ENCODE results near the gene CCDC93. TPM values are rescaled to one million over a fixed set of nuclear protein-coding genes. Genes with fewer than 3 reads are reported as not detected.

Gene CCDC93
- 10 to 100 TPM; 18.4 to 38.9 (median 26.3) TPM for polyA plus RNA-seq (ENCODE audit: insufficient read length in 10 of 10)
- long read RNA-seq, donor 1, full-length matches to known transcripts: 1 of 1 reads
- long read RNA-seq, donor 1, partial matches to known transcripts: 0 of 1 reads
- long read RNA-seq, donor 1, other reads (novel, unspliced or antisense): 0 of 1 reads
- long read RNA-seq, donor 2, full-length matches to known transcripts: 1 of 1 reads
- long read RNA-seq, donor 2, partial matches to known transcripts: 0 of 1 reads
- long read RNA-seq, donor 2, other reads (novel, unspliced or antisense): 0 of 1 reads
- long read RNA-seq, donor 3: 0 reads
- long read RNA-seq, donor 4: 0 reads
- long read RNA-seq, donor 5, full-length matches to known transcripts: 1 of 1 reads
- long read RNA-seq, donor 5, partial matches to known transcripts: 0 of 1 reads
- long read RNA-seq, donor 5, other reads (novel, unspliced or antisense): 0 of 1 reads
- long read RNA-seq, donor 6: 0 reads
- long read RNA-seq, donor 7, full-length matches to known transcripts: 1 of 1 reads
- long read RNA-seq, donor 7, partial matches to known transcripts: 0 of 1 reads
- long read RNA-seq, donor 7, other reads (novel, unspliced or antisense): 0 of 1 reads
- long read RNA-seq, donor 8, full-length matches to known transcripts: 1 of 1 reads
- long read RNA-seq, donor 8, partial matches to known transcripts: 0 of 1 reads
- long read RNA-seq, donor 8, other reads (novel, unspliced or antisense): 0 of 1 reads
- long read RNA-seq, donor 9: 0 reads

- peak; percentile 82 to 95 (median 94) for DNase-seq
These were observed at the start of gene CCDC93 for GRCh38 chr2:118013724-118014491. Gene CCDC93 (minus strand): TSS chr2:118014070. CDS start chr2:118013995, 75 bp downstream.

GRCh38 chr2:118062669-118063068, 48.8 kb upstream of the CCDC93 start:
- DNase-seq: no peak

GRCh38 chr2:118062048-118062447, 48.2 kb upstream of the CCDC93 start:
- no peak for DNase-seq

GRCh38 chr2:118061135-118061955, 47.5 kb upstream of the CCDC93 start:
- peak in 2 of 3 donors; percentile 33 to 45 for DNase-seq

GRCh38 chr2:118059919-118060478, 46.1 kb upstream of the CCDC93 start:
- peak in 2 of 3 donors; percentile 28 to 92 for DNase-seq

GRCh38 chr2:118058951-118059350, 45.1 kb upstream of the CCDC93 start:
- DNase-seq: no peak

GRCh38 chr2:118056801-118057200, 42.9 kb upstream of the CCDC93 start:
- no peak for DNase-seq

- DNase-seq: peak in 1 of 3 donors; percentile 27
These were observed 42.3 kb upstream of the CCDC93 start for GRCh38 chr2:118056165-118056534.

- no peak for DNase-seq
These were observed 41.8 kb upstream of the CCDC93 start for GRCh38 chr2:118055512-118056164.

- DNase-seq: no peak
These were observed 40.5 kb upstream of the CCDC93 start for GRCh38 chr2:118054213-118055008.

- no peak for DNase-seq
These were observed 39.8 kb upstream of the CCDC93 start for GRCh38 chr2:118053681-118054080.

- DNase-seq: no peak
These were observed 38.6 kb upstream of the CCDC93 start for GRCh38 chr2:118052474-118052873.

- DNase-seq: no peak
These were observed 38.0 kb upstream of the CCDC93 start for GRCh38 chr2:118051826-118052358.

GRCh38 chr2:118050974-118051373, 37.1 kb upstream of the CCDC93 start:
- no peak for DNase-seq

GRCh38 chr2:118050386-118050785, 36.5 kb upstream of the CCDC93 start:
- peak in 2 of 3 donors; percentile 34 to 59 for DNase-seq

GRCh38 chr2:118049816-118050140, 35.9 kb upstream of the CCDC93 start:
- DNase-seq: no peak

- no peak for DNase-seq
These were observed 35.4 kb upstream of the CCDC93 start for GRCh38 chr2:118049140-118049815.

GRCh38 chr2:118048401-118048800, 34.5 kb upstream of the CCDC93 start:
- no peak for DNase-seq

- peak in 2 of 3 donors; percentile 36 to 37 for DNase-seq
These were observed 33.5 kb upstream of the CCDC93 start for GRCh38 chr2:118047380-118047826.

All from muscle of back (tissue), 13 donors.